SU-DHL-6 (cell line): ENCODE results near the gene ZCCHC7.

ENCODE experiments used
- H2AFZ ChIP-seq: fragments of 200-600 bp; sonication (generic); 2 replicates; pipeline ENCODE4 v1.6.1; 2014; ENCODE audit warnings: low read depth, mild to moderate bottlenecking, moderate library complexity, mixed read lengths, antibody characterized with exemption, low read length; ENCODE audit not compliant: severe bottlenecking
- H3F3A ChIP-seq: fragments of 200-600 bp; shearing (Covaris generic); 2 replicates; pipeline ENCODE4 v1.6.0; 2016; ENCODE audit warnings: antibody characterized with exemption, mild to moderate bottlenecking; ENCODE audit not compliant: insufficient read depth
- H3K27ac ChIP-seq: fragments of 200-600 bp; sonication (generic); 2 replicates; pipeline ENCODE4 v1.5.1; 2016; ENCODE audit warnings: low read depth, mild to moderate bottlenecking, low read length, moderate library complexity, mixed read lengths
- H3K27me3 ChIP-seq: fragments of 200-600 bp; sonication (generic), shearing (Covaris generic); 2 replicates; pipeline ENCODE4 v1.6.0; 2014; ENCODE audit warnings: mild to moderate bottlenecking, low read length
- H3K36me3 ChIP-seq: fragments of 200-600 bp; sonication (generic); 2 replicates; pipeline ENCODE4 v1.6.1; 2014; ENCODE audit warnings: mild to moderate bottlenecking, low read length, mixed read lengths
- H3K4me2 ChIP-seq: fragments of 300-600, 200-600 bp; shearing (Covaris generic), sonication (generic); 2 replicates; pipeline ENCODE4 v1.6.0; 2014; ENCODE audit warnings: low read length, low read depth, mild to moderate bottlenecking; ENCODE audit not compliant: poor library complexity, severe bottlenecking
- H3K4me3 ChIP-seq: fragments of 200-600 bp; sonication (generic); 2 replicates; pipeline ENCODE4 v1.5.1; 2014; ENCODE audit warnings: antibody characterized with exemption, low read length, mild to moderate bottlenecking, mixed read lengths; ENCODE audit not compliant: insufficient read depth, poor library complexity, severe bottlenecking
- H3K79me2 ChIP-seq: fragments of 200-600 bp; sonication (generic); 2 replicates; pipeline ENCODE4 v1.6.1; 2014; ENCODE audit warnings: mild to moderate bottlenecking, low read length, moderate library complexity; ENCODE audit not compliant: insufficient read depth
- H3K9ac ChIP-seq: fragments of 200-600 bp; sonication (generic); 2 replicates; pipeline ENCODE4 v1.7.0; 2014; ENCODE audit warnings: mild to moderate bottlenecking, low read length
- H3K9me2 ChIP-seq: fragments of 200-600 bp; sonication (generic); replicated peaks from 2 replicates; pipeline ENCODE4 v1.6.1; 2014; ENCODE audit warnings: low read length; ENCODE audit not compliant: insufficient read depth
- H3K9me3 ChIP-seq: fragments of 200-600 bp; sonication (generic); 2 replicates; pipeline ENCODE4 v1.6.1; 2014; ENCODE audit warnings: low read length, mixed read lengths; ENCODE audit not compliant: insufficient read depth
- H4K20me1 ChIP-seq: fragments of 200-600 bp; sonication (generic); 2 replicates; pipeline ENCODE4 v1.6.1; 2014; ENCODE audit warnings: low read depth, mild to moderate bottlenecking, antibody characterized with exemption, low read length, moderate library complexity, mixed read lengths
- EZH2phosphoT487 ChIP-seq: fragments of 200-600 bp; sonication (generic), shearing (Covaris generic); conservative IDR thresholded peaks from 2 replicates; pipeline ENCODE4 v1.6.1; 2018; ENCODE audit warnings: mild to moderate bottlenecking, antibody characterized with exemption, low read length, moderate library complexity, mixed read lengths
- TF ChIP-seq, protein P1 (sequence below): fragments of 200-600 bp; sonication (generic); IDR thresholded peaks from one replicate; pipeline ENCODE4 v1.5.1; 2017; ENCODE audit warnings: antibody characterized with exemption, mild to moderate bottlenecking, low read length, moderate library complexity; ENCODE audit not compliant: insufficient read depth, poor library complexity, severe bottlenecking

Gene ZCCHC7

GRCh38 chr9:37210737-37211523 lies 90.6 kb downstream of the ZCCHC7 start:
- no peak for TF ChIP-seq EZH2phosphoT487
- TF ChIP-seq, protein P1, sequence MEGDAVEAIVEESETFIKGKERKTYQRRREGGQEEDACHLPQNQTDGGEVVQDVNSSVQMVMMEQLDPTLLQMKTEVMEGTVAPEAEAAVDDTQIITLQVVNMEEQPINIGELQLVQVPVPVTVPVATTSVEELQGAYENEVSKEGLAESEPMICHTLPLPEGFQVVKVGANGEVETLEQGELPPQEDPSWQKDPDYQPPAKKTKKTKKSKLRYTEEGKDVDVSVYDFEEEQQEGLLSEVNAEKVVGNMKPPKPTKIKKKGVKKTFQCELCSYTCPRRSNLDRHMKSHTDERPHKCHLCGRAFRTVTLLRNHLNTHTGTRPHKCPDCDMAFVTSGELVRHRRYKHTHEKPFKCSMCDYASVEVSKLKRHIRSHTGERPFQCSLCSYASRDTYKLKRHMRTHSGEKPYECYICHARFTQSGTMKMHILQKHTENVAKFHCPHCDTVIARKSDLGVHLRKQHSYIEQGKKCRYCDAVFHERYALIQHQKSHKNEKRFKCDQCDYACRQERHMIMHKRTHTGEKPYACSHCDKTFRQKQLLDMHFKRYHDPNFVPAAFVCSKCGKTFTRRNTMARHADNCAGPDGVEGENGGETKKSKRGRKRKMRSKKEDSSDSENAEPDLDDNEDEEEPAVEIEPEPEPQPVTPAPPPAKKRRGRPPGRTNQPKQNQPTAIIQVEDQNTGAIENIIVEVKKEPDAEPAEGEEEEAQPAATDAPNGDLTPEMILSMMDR, result no peak
- H3K27ac ChIP-seq, result peak overlapping the region; percentile 83
- H3K9ac ChIP-seq, result peak overlapping the region; percentile 33
- no peaks in the 10 kb centered on the region for H4K20me1 ChIP-seq
- H3K36me3 ChIP-seq, result peaks cover 44% of the 10 kb centered on the region
- H3K4me2 ChIP-seq, result peak overlapping the region; percentile 58
- H3K27me3 ChIP-seq, result no peaks in the 10 kb centered on the region
- peaks cover 79% of the 10 kb centered on the region for H3F3A ChIP-seq
- H3K4me3 ChIP-seq, result no peak overlapping the region
- H3K9me2 ChIP-seq, result no peaks in the 10 kb centered on the region
- no peaks in the 10 kb centered on the region for H3K9me3 ChIP-seq
- H3K79me2 ChIP-seq, result peaks cover 94% of the 10 kb centered on the region
- H2AFZ ChIP-seq, result no peak overlapping the region

GRCh38 chr9:37212435-37212834 lies 92.1 kb downstream of the ZCCHC7 start:
- TF ChIP-seq EZH2phosphoT487, result no peak
- TF ChIP-seq, protein P1, result no peak
- no peaks in the 10 kb centered on the region for H4K20me1 ChIP-seq
- H3K9me2 ChIP-seq, result no peaks in the 10 kb centered on the region
- H3K36me3 ChIP-seq, result peaks cover 47% of the 10 kb centered on the region
- H3K27me3 ChIP-seq, result no peaks in the 10 kb centered on the region
- H3K79me2 ChIP-seq, result peaks cover 87% of the 10 kb centered on the region
- peak overlapping the region; percentile 73 for H3K27ac ChIP-seq
- H3K9ac ChIP-seq, result peak overlapping the region; percentile 16
- H3K9me3 ChIP-seq, result no peaks in the 10 kb centered on the region
- peak overlapping the region; percentile 44 for H3K4me2 ChIP-seq
- H3K4me3 ChIP-seq, result no peak overlapping the region
- peaks cover 82% of the 10 kb centered on the region for H3F3A ChIP-seq
- no peak overlapping the region for H2AFZ ChIP-seq

DNA sequence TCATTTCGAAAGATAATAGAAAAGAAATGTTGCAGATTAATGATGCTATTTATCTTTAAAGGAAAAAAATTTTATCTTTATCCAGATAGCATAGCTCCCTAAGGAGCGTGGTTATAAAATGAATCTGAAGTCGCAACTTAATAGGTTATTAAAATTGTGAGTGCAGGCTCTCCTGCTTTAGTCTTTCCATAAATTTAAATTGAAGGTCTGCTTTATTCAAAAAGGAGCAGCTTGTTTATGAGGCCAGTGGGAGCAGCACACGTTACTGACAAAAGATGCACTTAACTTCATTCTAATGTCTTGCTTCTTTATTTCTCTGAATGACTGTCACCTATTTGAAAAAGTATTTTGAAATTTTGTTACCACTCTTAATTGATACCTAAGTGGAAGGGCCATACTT lies 95.0 kb downstream of the ZCCHC7 start:
- Histone ChIP-seq H3K4me2 (peak overlapping the region; percentile 44), H4K20me1 (peaks cover 8% of the 10 kb centered on the region; the same call in 1 of the 2 replicates), H3K27ac (peak overlapping the region; percentile 38; the same call in 1 of the 2 replicates), H3K27me3 (no peaks in the 10 kb centered on the region), H3K9me2 (no peaks in the 10 kb centered on the region), H3K9me3 (no peaks in the 10 kb centered on the region), H3K36me3 (peaks cover 55% of the 10 kb centered on the region), H3K4me3 (no peak overlapping the region), H3F3A (peaks cover 68% of the 10 kb centered on the region), H3K9ac (no peak overlapping the region), H2AFZ (no peak overlapping the region), H3K79me2 (peaks cover 91% of the 10 kb centered on the region)
- TF ChIP-seq, protein P1, result no peak
- TF ChIP-seq EZH2phosphoT487, result no peak
